Pancreas (tissue), 10 donors: ENCODE measurements around the gene ADAM21. TPM values are rescaled to one million over a fixed set of nuclear protein-coding genes. Genes with fewer than 3 reads are reported as not detected.
"Not testable (repeated sequence)": the region's sequence is repeated elsewhere in the genome, so short reads cannot be mapped to it uniquely, and the experiment has no call there.

Experiments used
- ATAC-seq, 4 donors: fragments of 200-7000 bp; cut with Tn5 transposase; one replicate each; pipeline versions ENCODE4 v1.8.0 to v1.9.1; 2020; ENCODE audit warnings: mild to moderate bottlenecking in 4 of 4, moderate library complexity in 4 of 4
- DNase-seq, 6 donors: peaks; one replicate each; pipeline ENCODE4 v3.0.0-alpha.2; 2020
- FAIRE-seq: peaks from 2 replicates; lab custom pipeline; 2012; peaks lifted over from hg19 to GRCh38; lab: Jason Lieb, UNC
- H3K27ac ChIP-seq, 4 donors: fragments of 200-600 bp; sonication (generic); 1 replicate in 3 of 4; 2 replicates in 1 of 4; pipeline versions ENCODE4 v1.5.0 to v1.8.0; 2020
- H3K27me3 ChIP-seq, 4 donors: fragments of 200-600 bp; one replicate each; pipeline ENCODE4 v1.8.0; 2021
- H3K36me3 ChIP-seq, 3 donors: fragments of 200-600 bp; sonication (generic) in 1 of 3; one replicate each; pipeline versions ENCODE4 v1.5.0 to v1.8.0; 2020 to 2021
- H3K4me1 ChIP-seq, 3 donors: fragments of 200-600 bp; one replicate each; pipeline ENCODE4 v1.8.0; 2021
- H3K4me3 ChIP-seq, 4 donors: fragments of 200-600 bp; sonication (generic) in 2 of 4; one replicate each; pipeline versions ENCODE4 v1.5.0 to v1.8.0; 2020 to 2021
- H3K9me3 ChIP-seq, 4 donors: fragments of 200-600 bp; one replicate each; pipeline ENCODE4 v1.8.0; 2021
- CTCF ChIP-seq, 4 donors: fragments of 200-600 bp; sonication (generic) in 3 of 4; IDR thresholded peaks; one replicate each; pipeline versions ENCODE4 v1.5.0 to v1.8.0; 2021; ENCODE audit warnings: antibody characterized with exemption in 4 of 4
- WGBS, 2 donors: extraction: QIAGEN DNeasy Blood & Tissue Kit; methylation state at CpG; one replicate each; pipeline ENCODE4 v1.1.7; 2013; 5-methylcytosine and 5-hydroxymethylcytosine counted together
- intact Hi-C, 3 donors: fragments of 100-400 bp; cut with DNase I; formaldehyde crosslinking; loops; one replicate each; pipeline versions ENCODE4 v1.11.1 to v1.14.2; 2022
- polyA plus RNA-seq, 2 donors: library from polyadenylated mRNA; stranded (reverse); fragments of 200-250 nt; gene quantifications; one replicate each; pipeline ENCODE4 v1.2.3, GENCODE V29; 2013
- total RNA-seq, 6 donors: library from RNA; stranded (reverse); fragmentation: NEBNext Ultra II Directional in 4 of 6; extraction: Animal tissue kit (Norgen Biotek cat#: 25700) in 4 of 6; gene quantifications; one replicate each; pipeline versions ENCODE4 v1.2.1 to v1.2.4, GENCODE V29; 2021 to 2023
- donor health status: healthy with polysubstance abuse.
- donor health status: DM: no; HTN: no; CAD: no; lungs with moderate emphysema.
- donor health status: DM: no; HTN: no; CAD: no.
- donor health status: control.
- donor health status: control.
- donor health status: Bipolar disorder and iron deficiency.
- donor health status: DM: yes; HTN: yes; CAD: no.
- donor health status: DM: no; HTN: no; CAD: no.
- donor health status: DM: no; HTN: no; CAD: no.
- donor health status: DM: yes; HTN: yes; CAD: no.

ADAM21 gene
- total and polyA plus RNA-seq, 8 donors: 0.05 to 0.09 TPM; not detected in 6

DNA sequence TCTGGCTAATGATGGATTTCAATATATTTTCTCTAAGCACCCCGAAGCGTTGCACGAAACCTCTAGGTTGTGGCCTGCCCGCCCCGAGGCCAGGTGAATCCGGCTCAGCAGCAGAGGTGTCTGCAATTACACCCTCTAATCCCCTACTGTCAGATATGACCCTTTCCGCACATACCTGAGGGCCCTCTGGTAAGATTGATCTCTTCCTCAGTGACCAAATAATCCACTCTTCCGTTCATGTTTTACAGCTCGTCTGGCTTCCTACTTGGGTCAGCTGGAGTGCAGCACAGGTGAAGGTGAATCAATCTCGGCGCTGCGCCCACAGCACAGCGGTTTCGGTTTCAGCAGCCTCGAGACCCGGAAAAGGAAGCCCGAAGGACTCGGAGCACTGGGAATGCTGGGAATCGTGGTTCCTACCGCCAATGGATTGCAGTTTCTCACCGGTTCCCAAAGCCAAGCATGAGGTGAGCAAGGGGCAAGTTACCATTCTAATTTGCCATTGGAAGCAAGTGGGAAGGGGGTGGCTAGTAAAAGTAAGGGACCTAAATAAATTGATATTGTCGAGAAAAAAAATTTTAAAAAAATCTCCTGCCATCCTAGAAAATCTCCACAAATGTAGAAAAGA, 35.1 kb upstream of the ADAM21 start, which contains the start of gene SYNJ2BP:
TSS of gene SYNJ2BP (minus strand) at position 366 of the 625 bp plus-strand sequence. CDS start at position 239, 127 bp downstream.
- Histone ChIP-seq H3K36me3 (no peaks in the 10 kb centered on the region), H3K9me3 (no peaks in the 10 kb centered on the region), H3K27ac (peak within 1 kb of the TSS; percentile 36 to 85 (median 68)), H3K27me3 (no peaks in the 10 kb centered on the region), H3K4me1 (peaks cover 0 to 13% (median 6%) of the 10 kb centered on the region in 3 donors), H3K4me3 (peak within 1 kb of the TSS; percentile 42 to 69 (median 63))
- WGBS, 2 donors: 1% methylated on average over 22 of the region's 22 CpGs
- intact Hi-C loops: no loop called here
- TF ChIP-seq CTCF (IDR thresholded peaks at IDR 0.05): no peak
- FAIRE-seq (peak; percentile 61), DNase-seq (peak; percentile 82 to 92 (median 85)), ATAC-seq (peak; percentile 100)

GRCh38 chr14:70419270-70419931, 32.6 kb upstream of the ADAM21 start:
- H3K9me3 ChIP-seq, H3K27ac ChIP-seq, H3K4me1 ChIP-seq, H3K36me3 ChIP-seq, ATAC-seq, FAIRE-seq, intact Hi-C loops, DNase-seq, H3K4me3 ChIP-seq, H3K27me3 ChIP-seq: not testable (repeated sequence)
- 45 to 59% methylated on average over 4 of the region's 4 CpGs for WGBS, 2 donors

GRCh38 chr14:70422538-70422937, 29.4 kb upstream of the ADAM21 start:
- Histone ChIP-seq H3K27me3 (no peaks in the 10 kb centered on the region), H3K36me3 (no peaks in the 10 kb centered on the region), H3K4me3 (no peak overlapping the region), H3K27ac (no peak overlapping the region), H3K9me3 (no peaks in the 10 kb centered on the region), H3K4me1 (no peaks in the 10 kb centered on the region)
- FAIRE-seq: no peak
- ATAC-seq: no peak
- no peak for DNase-seq
- TF ChIP-seq CTCF (IDR thresholded peaks at IDR 0.05): no peak
- 85 to 96% methylated on average over 2 of the region's 2 CpGs for WGBS, 2 donors
- intact Hi-C loops: no loop called here

DNA sequence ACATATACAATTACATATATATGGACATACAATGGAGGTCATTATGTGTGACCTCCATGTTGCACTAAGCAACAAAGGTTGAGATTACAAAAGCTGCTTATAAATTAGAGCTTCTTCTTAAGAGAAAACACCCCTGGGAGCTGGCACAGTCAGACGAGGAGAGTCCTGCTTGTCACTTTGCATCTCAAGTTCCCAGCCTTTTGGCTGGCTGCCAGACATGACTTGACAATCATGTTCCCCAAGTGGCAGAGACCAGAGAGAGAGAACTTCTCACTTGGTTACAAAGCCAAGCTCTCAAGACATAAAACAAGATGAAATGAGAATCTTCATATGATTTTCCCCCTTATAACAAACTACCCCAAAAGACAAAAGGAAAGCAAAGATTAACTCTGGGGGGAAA, 26.6 kb upstream of the ADAM21 start:
- H3K27me3 ChIP-seq: no peaks in the 10 kb centered on the region
- WGBS, 2 donors: 4 to 5% methylated on average over 1 of the region's 1 CpG
- FAIRE-seq: no peak

DNA sequence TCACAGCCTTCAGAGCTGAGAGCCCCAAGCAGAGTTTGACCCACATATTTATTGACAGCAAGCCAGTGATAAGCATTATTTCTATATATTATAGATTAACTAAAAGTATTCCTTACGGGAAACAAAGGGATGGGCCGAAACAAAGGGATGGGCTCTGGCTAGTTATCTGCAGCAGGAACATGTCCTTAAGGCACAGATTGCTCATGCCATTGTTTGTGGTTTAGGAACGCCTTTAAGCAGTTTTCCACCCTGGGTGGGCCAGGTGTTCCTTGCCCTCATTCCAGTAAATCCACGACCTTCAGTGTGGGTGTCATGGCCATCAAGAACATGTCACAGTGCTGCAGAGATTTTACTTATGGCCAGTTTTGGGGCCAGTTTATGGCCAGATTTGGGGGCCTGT, 25.4 kb upstream of the ADAM21 start:
- ATAC-seq, H3K27ac ChIP-seq, H3K27me3 ChIP-seq, FAIRE-seq, DNase-seq, H3K4me3 ChIP-seq, intact Hi-C loops, H3K36me3 ChIP-seq, H3K9me3 ChIP-seq, H3K4me1 ChIP-seq: not testable (repeated sequence)
- 56% methylated on average over 4 of the region's 4 CpGs for WGBS, 2 donors

More for the DNA sequence above, 26.6 kb upstream of the ADAM21 start:
- intact Hi-C loops: no loop called here
- no peak for ATAC-seq
- peak in 1 of 6 donors; percentile 16 for DNase-seq
- Histone ChIP-seq H3K4me3 (no peak overlapping the region), H3K36me3 (no peaks in the 10 kb centered on the region), H3K27ac (no peak overlapping the region), H3K4me1 (no peaks in the 10 kb centered on the region), H3K9me3 (no peaks in the 10 kb centered on the region)
- TF ChIP-seq CTCF (IDR thresholded peaks at IDR 0.05): no peak

- no peak overlapping the region for H3K27ac ChIP-seq
- H3K4me1 ChIP-seq: no peaks in the 10 kb centered on the region
- no peak for TF ChIP-seq CTCF (IDR thresholded peaks at IDR 0.05)
- FAIRE-seq (no peak), DNase-seq (no peak), ATAC-seq (no peak)
- 26 to 48% methylated on average over 4 of the region's 4 CpGs for WGBS, 2 donors
- H3K4me3 ChIP-seq: no peak overlapping the region
- H3K9me3 ChIP-seq: no peaks in the 10 kb centered on the region
- intact Hi-C loops: no loop called here
- no peaks in the 10 kb centered on the region for H3K27me3 ChIP-seq
- no peaks in the 10 kb centered on the region for H3K36me3 ChIP-seq
These were observed 15.1 kb upstream of the ADAM21 start for GRCh38 chr14:70436867-70437266.
